Aorta (tissue), 5 donors: Measurements from ENCODE around the gene DCAF12. TPM values are rescaled to one million over a fixed set of nuclear protein-coding genes. Genes with fewer than 3 reads are reported as not detected.
A peak's percentile ranks its signal among the peaks of the same experiment; 100 is the strongest.

Source experiments
- ATAC-seq: fragments of 200-7000 bp; cut with Tn5 transposase; one replicate; pipeline ENCODE4 v1.9.1; 2022; ENCODE audit warnings: moderate library complexity; ENCODE audit not compliant: low FRiP score
- DNase-seq, 2 donors: peaks; one replicate each; pipeline ENCODE4 v3.0.0-alpha.2; 2020
- H3K27ac ChIP-seq, 2 donors: one replicate each; pipeline ENCODE4 v1.5.1; 2013; ENCODE audit warnings: low read length in 2 of 2, mild to moderate bottlenecking in 2 of 2, moderate library complexity in 2 of 2, control low read depth in 1 of 2, inconsistent platforms in 1 of 2, low read depth in 1 of 2
- H3K27me3 ChIP-seq, 2 donors: one replicate each; pipeline ENCODE4 v1.6.1; 2013; ENCODE audit warnings: control low read depth in 1 of 2, low read length in 1 of 2, mild to moderate bottlenecking in 1 of 2, moderate library complexity in 1 of 2; ENCODE audit not compliant: insufficient read depth in 2 of 2, control insufficient read depth in 1 of 2
- H3K36me3 ChIP-seq, 2 donors: one replicate each; pipeline ENCODE4 v1.6.1; 2013; ENCODE audit warnings: control low read depth in 1 of 2, low read length in 1 of 2, mild to moderate bottlenecking in 1 of 2; ENCODE audit not compliant: insufficient read depth in 2 of 2, control insufficient read depth in 1 of 2
- H3K4me1 ChIP-seq, 2 donors: one replicate each; pipeline ENCODE4 v1.6.1; 2013; ENCODE audit warnings: low read length in 2 of 2, control low read depth in 1 of 2, mild to moderate bottlenecking in 1 of 2, moderate library complexity in 1 of 2; ENCODE audit not compliant: insufficient read depth in 2 of 2, control insufficient read depth in 1 of 2
- H3K4me3 ChIP-seq, 2 donors: one replicate each; pipeline ENCODE4 v1.5.1; 2013; ENCODE audit warnings: low read length in 2 of 2, control low read depth in 1 of 2, mild to moderate bottlenecking in 1 of 2
- H3K9me3 ChIP-seq: one replicate; pipeline ENCODE4 v1.6.1; 2013; ENCODE audit warnings: mild to moderate bottlenecking, low read length; ENCODE audit not compliant: control insufficient read depth
- WGBS, 2 donors: extraction: QIAGEN DNeasy Blood & Tissue Kit; methylation state at CpG; one replicate each; pipeline ENCODE4 v1.1.7; 2013; 5-methylcytosine and 5-hydroxymethylcytosine counted together
- intact Hi-C, 2 donors: fragments of 100-400 bp; cut with DNase I; formaldehyde crosslinking; loops; one replicate each; pipeline versions ENCODE4 v1.14.2 to v1.15.0; 2022
- polyA plus RNA-seq, 2 donors: library from polyadenylated mRNA; stranded (reverse); fragments of 200-250 nt; gene quantifications; one replicate each; pipeline ENCODE4 v1.2.3, GENCODE V29; 2013
- total RNA-seq, 2 donors: library from RNA; stranded (reverse); fragmentation: NEBNext Ultra II Directional; extraction: Animal tissue kit (Norgen Biotek cat#: 25700); gene quantifications; one replicate each; pipeline ENCODE4 v1.2.1, GENCODE V29; 2021
- donor health status: healthy with polysubstance abuse.
- donor health status: Bipolar disorder and iron deficiency.
- donor health status: DM: no; HTN: no; CAD: no.
- donor health status: DM: no; HTN: no; CAD: no.
- donor health status: DM: yes; HTN: yes; CAD: no.

The DCAF12 gene
- total and polyA plus RNA-seq, 4 donors: 10.2 to 35.2 (median 17.6) TPM

- no peaks in the 10 kb centered on the region for H3K27me3 ChIP-seq
- H3K27ac ChIP-seq: no peak overlapping the region
- intact Hi-C loops: no loop called here
- H3K9me3 ChIP-seq: no peaks in the 10 kb centered on the region
- H3K4me1 ChIP-seq: no peaks in the 10 kb centered on the region
- WGBS, 2 donors: 87 to 92% methylated on average over 16 of the region's 16 CpGs
- ATAC-seq (no peak), DNase-seq (no peak)
- H3K36me3 ChIP-seq: no peaks in the 10 kb centered on the region
- no peak overlapping the region for H3K4me3 ChIP-seq
Observed at GRCh38 chr9:34133436-34133949, 7.0 kb upstream of the DCAF12 start.

GRCh38 chr9:34131571-34131970 is 5.1 kb upstream of the DCAF12 start:
- Histone ChIP-seq H3K4me1 (no peaks in the 10 kb centered on the region), H3K9me3 (no peaks in the 10 kb centered on the region), H3K27ac (no peak overlapping the region), H3K36me3 (no peaks in the 10 kb centered on the region), H3K27me3 (no peaks in the 10 kb centered on the region), H3K4me3 (no peak overlapping the region)
- DNase-seq (no peak), ATAC-seq (no peak)
- 94 to 97% methylated on average over 7 of the region's 7 CpGs for WGBS, 2 donors
- intact Hi-C loops: no loop called here

GRCh38 chr9:34127035-34127948 is 794 bp upstream of the DCAF12 start:
- WGBS, 2 donors: 71% methylated on average over 17 of the region's 17 CpGs
- peak; percentile 19 for ATAC-seq

GRCh38 chr9:34125681-34126206 is 754 bp downstream of the DCAF12 start:
- no peaks in the 10 kb centered on the region for H3K27me3 ChIP-seq
- peak overlapping the region; percentile 74 to 91 for H3K4me3 ChIP-seq
- DNase-seq (no peak), ATAC-seq (peak; percentile 13)
- 1 to 2% methylated on average over 18 of the region's 18 CpGs for WGBS, 2 donors
- H3K27ac ChIP-seq: peak overlapping the region in 1 of 2 donors; percentile 15
- H3K4me1 ChIP-seq: no peaks in the 10 kb centered on the region
- H3K9me3 ChIP-seq: no peaks in the 10 kb centered on the region
- intact Hi-C loops: loop anchor here (5.0 to 10.0 kb wide), 4 partner anchors 52 to 199 kb away; partner anchors contain the start of genes UBAP1 (in 2 of the 2), KIF24 (in 1 of the 2), NUDT2 (in 1 of the 2) and UBAP2 (in 1 of the 2)
- H3K36me3 ChIP-seq: no peaks in the 10 kb centered on the region

More at GRCh38 chr9:34127035-34127948, 794 bp upstream of the DCAF12 start:
- Histone ChIP-seq H3K27me3 (no peaks in the 10 kb centered on the region), H3K4me1 (no peaks in the 10 kb centered on the region), H3K36me3 (no peaks in the 10 kb centered on the region), H3K27ac (peak overlapping the region; percentile 20 to 79), H3K9me3 (no peaks in the 10 kb centered on the region), H3K4me3 (peak overlapping the region; percentile 27 to 29)
- no peak for DNase-seq
- intact Hi-C loops: loop anchor here (5.0 to 10.0 kb wide), 4 partner anchors 50 to 198 kb away; partner anchors contain the start of genes UBAP1 (in 2 of the 2), KIF24 (in 1 of the 2), NUDT2 (in 1 of the 2) and UBAP2 (in 1 of the 2)

- no peaks in the 10 kb centered on the region for H3K27me3 ChIP-seq
- no peaks in the 10 kb centered on the region for H3K4me1 ChIP-seq
- H3K36me3 ChIP-seq: no peaks in the 10 kb centered on the region
- WGBS, 2 donors: 43% methylated on average over 6 of the region's 6 CpGs
- no peak for DNase-seq
- no peak overlapping the region for H3K27ac ChIP-seq
- no peak overlapping the region for H3K4me3 ChIP-seq
- H3K9me3 ChIP-seq: no peaks in the 10 kb centered on the region
- ATAC-seq: no peak
- intact Hi-C loops: loop anchor here (5.0 to 10.0 kb wide), 4 partner anchors 52 to 200 kb away; partner anchors contain the start of genes UBAP1 (in 2 of the 2), KIF24 (in 1 of the 2), NUDT2 (in 1 of the 2) and UBAP2 (in 1 of the 2)
Observed at GRCh38 chr9:34124926-34125325, 1.6 kb downstream of the DCAF12 start.

- ATAC-seq (no peak), DNase-seq (no peak)
- Histone ChIP-seq H3K27me3 (no peaks in the 10 kb centered on the region), H3K4me1 (no peaks in the 10 kb centered on the region), H3K36me3 (no peaks in the 10 kb centered on the region), H3K9me3 (no peaks in the 10 kb centered on the region), H3K4me3 (no peak overlapping the region), H3K27ac (no peak overlapping the region)
- 32 to 33% methylated on average over 4 of the region's 4 CpGs for WGBS, 2 donors
- intact Hi-C loops: loop anchor here in 1 of 2 donors (10.0 kb wide), 1 partner anchor 201 kb away; the partner anchor contains the start of genes KIF24 and NUDT2
Observed at GRCh38 chr9:34124099-34124498, 2.4 kb downstream of the DCAF12 start.

- no peak overlapping the region for H3K4me3 ChIP-seq
- 54 to 69% methylated on average over 6 of the region's 6 CpGs for WGBS, 2 donors
- ATAC-seq (no peak), DNase-seq (peak in 1 of 2 donors; percentile 76)
- no peaks in the 10 kb centered on the region for H3K27me3 ChIP-seq
- H3K27ac ChIP-seq: no peak overlapping the region
- no peaks in the 10 kb centered on the region for H3K36me3 ChIP-seq
- intact Hi-C loops: loop anchor here in 1 of 2 donors (10.0 kb wide), 1 partner anchor 201 kb away; the partner anchor contains the start of genes KIF24 and NUDT2
- no peaks in the 10 kb centered on the region for H3K9me3 ChIP-seq
- no peaks in the 10 kb centered on the region for H3K4me1 ChIP-seq
Observed at GRCh38 chr9:34123682-34124081, 2.8 kb downstream of the DCAF12 start.

GRCh38 chr9:34121996-34122395 is 4.5 kb downstream of the DCAF12 start:
- ATAC-seq (no peak), DNase-seq (no peak)
- H3K27ac ChIP-seq: no peak overlapping the region
- no peaks in the 10 kb centered on the region for H3K9me3 ChIP-seq
- H3K4me3 ChIP-seq: no peak overlapping the region
- intact Hi-C loops: loop anchor here in 1 of 2 donors (10.0 kb wide), 1 partner anchor 203 kb away; the partner anchor contains the start of genes KIF24 and NUDT2
- no peaks in the 10 kb centered on the region for H3K4me1 ChIP-seq
- no peaks in the 10 kb centered on the region for H3K27me3 ChIP-seq
- 57 to 58% methylated on average over 3 of the region's 3 CpGs for WGBS, 2 donors
- H3K36me3 ChIP-seq: no peaks in the 10 kb centered on the region
